Muscle layer of duodenum (tissue), 2 donors: Measurements from ENCODE around the gene CLCNKA.

Source experiments
- H3K27ac ChIP-seq: one replicate; pipeline ENCODE4 v1.7.0; 2013; ENCODE audit warnings: mild to moderate bottlenecking, low read length
- H3K27me3 ChIP-seq: one replicate; pipeline ENCODE4 v1.7.0; 2013; ENCODE audit warnings: low read depth, mild to moderate bottlenecking, control low read depth, low read length
- H3K36me3 ChIP-seq, 2 donors: one replicate each; pipeline ENCODE4 v1.7.0; 2013; ENCODE audit warnings: low read length in 2 of 2, control low read depth in 1 of 2, mild to moderate bottlenecking in 1 of 2; ENCODE audit not compliant: insufficient read depth in 2 of 2, control insufficient read depth in 1 of 2
- H3K4me1 ChIP-seq, 2 donors: one replicate each; pipeline ENCODE4 v1.7.0; 2013; ENCODE audit warnings: low read length in 2 of 2, mild to moderate bottlenecking in 2 of 2, control low read depth in 1 of 2, moderate library complexity in 1 of 2; ENCODE audit not compliant: insufficient read depth in 2 of 2, control insufficient read depth in 1 of 2
- H3K4me3 ChIP-seq, 2 donors: one replicate each; pipeline ENCODE4 v1.7.0; 2013; ENCODE audit warnings: low read length in 2 of 2, low read depth in 1 of 2, mild to moderate bottlenecking in 1 of 2
- H3K9me3 ChIP-seq, 2 donors: one replicate each; pipeline ENCODE4 v1.7.0; 2013; ENCODE audit warnings: low read length in 2 of 2, control low read depth in 1 of 2, mild to moderate bottlenecking in 1 of 2; ENCODE audit not compliant: control insufficient read depth in 1 of 2
- donor health status: healthy.

Gene CLCNKA

GRCh38 chr1:16068356-16069270, 46.8 kb downstream of the CLCNKA start:
- no peaks in the 10 kb centered on the region for H3K9me3 ChIP-seq
- no peaks in the 10 kb centered on the region for H3K36me3 ChIP-seq
- no peak overlapping the region for H3K4me3 ChIP-seq
- no peak overlapping the region for H3K27ac ChIP-seq
- H3K27me3 ChIP-seq, result no peaks in the 10 kb centered on the region
- H3K4me1 ChIP-seq, result peaks cover 0 to 17% of the 10 kb centered on the region in 2 donors

DNA sequence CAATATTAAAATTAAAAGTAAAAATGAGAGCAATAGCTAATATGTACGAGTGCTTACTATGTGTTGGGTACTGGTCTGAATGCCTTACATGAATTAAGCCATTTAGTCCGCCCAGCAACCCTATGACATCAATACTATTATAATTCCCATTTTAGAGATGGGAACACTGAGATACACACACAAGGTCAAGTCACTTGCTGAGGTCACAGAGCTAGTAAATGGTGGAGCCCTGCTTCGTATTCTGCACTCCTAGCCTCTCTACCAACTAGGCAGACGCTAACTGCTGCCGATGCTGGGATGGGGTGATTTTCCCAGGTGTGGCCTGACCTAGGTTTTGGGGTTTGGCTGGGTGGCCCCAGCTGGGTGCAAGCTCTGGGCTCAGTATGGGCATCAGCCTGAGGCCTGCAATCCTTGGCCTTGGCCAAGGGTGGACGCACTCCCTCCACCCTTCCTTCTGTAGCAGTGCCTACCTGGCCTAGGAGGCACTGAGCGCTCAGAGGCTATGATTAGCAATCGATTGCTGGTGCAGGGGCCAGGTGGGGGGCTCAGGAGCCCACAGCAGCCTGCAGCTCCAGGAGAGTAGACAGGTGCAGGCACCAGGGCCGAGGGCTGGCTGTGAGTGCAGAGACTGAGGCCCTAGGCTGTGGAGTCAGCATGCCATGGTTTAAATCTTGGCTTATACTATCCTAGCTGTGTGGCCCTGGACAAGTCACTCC, 49.0 kb downstream of the CLCNKA start:
- Histone ChIP-seq H3K27ac (no peak overlapping the region), H3K4me3 (no peak overlapping the region), H3K36me3 (no peaks in the 10 kb centered on the region), H3K4me1 (peaks cover 0 to 25% of the 10 kb centered on the region in 2 donors), H3K27me3 (peaks cover 6% of the 10 kb centered on the region), H3K9me3 (no peaks in the 10 kb centered on the region)

- H3K27ac ChIP-seq, result no peak overlapping the region
- H3K36me3 ChIP-seq, result no peaks in the 10 kb centered on the region
- no peak overlapping the region for H3K4me3 ChIP-seq
- no peaks in the 10 kb centered on the region for H3K9me3 ChIP-seq
- peaks cover 6% of the 10 kb centered on the region for H3K27me3 ChIP-seq
- peaks cover 0 to 25% of the 10 kb centered on the region in 2 donors for H3K4me1 ChIP-seq
Observed at GRCh38 chr1:16071614-16072013, 49.8 kb downstream of the CLCNKA start.

DNA sequence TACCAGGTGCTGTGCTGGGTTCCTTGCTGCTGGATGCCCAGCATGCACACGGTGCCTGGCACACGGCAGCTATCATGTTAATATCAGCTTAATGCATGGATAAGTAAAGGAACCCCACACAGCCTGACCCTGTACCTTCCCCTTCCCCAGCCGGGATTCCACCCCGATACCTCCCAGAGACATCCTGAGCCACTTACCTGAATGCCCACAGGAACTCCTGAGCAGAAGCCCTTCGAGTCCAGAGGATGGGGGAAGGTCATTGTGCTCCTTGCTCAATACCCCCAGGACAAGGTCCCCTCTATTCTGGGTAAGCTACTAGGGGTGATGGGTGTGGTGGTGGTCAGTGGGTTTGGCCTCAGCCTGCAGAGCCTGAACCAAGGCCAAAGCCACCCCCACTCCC, 50.3 kb downstream of the CLCNKA start:
- peaks cover 0 to 25% of the 10 kb centered on the region in 2 donors for H3K4me1 ChIP-seq
- H3K27me3 ChIP-seq, result peaks cover 6% of the 10 kb centered on the region
- no peaks in the 10 kb centered on the region for H3K9me3 ChIP-seq
- H3K27ac ChIP-seq, result no peak overlapping the region
- H3K4me3 ChIP-seq, result no peak overlapping the region
- no peaks in the 10 kb centered on the region for H3K36me3 ChIP-seq

GRCh38 chr1:16072616-16073484, 51.0 kb downstream of the CLCNKA start:
- peak overlapping the region in 1 of 2 donors; percentile 39 for H3K4me3 ChIP-seq
- peaks cover 6% of the 10 kb centered on the region for H3K27me3 ChIP-seq
- peaks cover 0 to 23% of the 10 kb centered on the region in 2 donors for H3K4me1 ChIP-seq
- no peaks in the 10 kb centered on the region for H3K9me3 ChIP-seq
- no peak overlapping the region for H3K27ac ChIP-seq
- no peaks in the 10 kb centered on the region for H3K36me3 ChIP-seq

DNA sequence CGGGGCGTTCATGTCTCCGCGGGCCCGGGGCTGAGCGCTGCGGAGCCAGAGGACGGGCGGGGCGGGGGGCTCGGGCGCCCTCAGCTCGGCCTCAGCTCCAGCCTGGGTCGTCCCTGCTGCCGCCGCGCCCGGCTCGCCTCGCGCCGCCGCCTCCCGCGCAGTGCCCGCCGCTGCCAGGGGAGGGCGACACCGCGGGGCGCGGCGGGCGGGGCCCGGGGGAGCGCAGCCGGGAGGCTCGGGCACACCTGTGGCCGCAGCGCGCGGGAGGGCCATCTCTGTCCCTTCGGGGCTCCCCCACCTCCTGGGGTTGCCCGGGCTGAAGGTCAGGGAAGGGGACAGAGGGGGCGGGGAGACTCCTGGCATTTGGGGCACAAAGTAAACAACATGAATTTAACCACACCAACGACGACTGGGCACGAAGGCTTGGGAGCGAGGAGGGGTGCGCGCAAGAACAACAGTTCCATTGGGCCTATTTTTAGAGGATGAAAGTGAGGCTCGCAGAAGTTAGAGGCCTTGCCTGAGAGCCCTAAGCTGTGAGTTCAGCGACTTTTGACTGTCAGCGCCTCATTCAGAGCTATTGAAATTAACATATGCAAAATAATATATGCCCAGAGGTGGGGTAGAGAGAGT, 51.8 kb downstream of the CLCNKA start, which contains the start of gene FAM131C:
TSS of gene FAM131C (minus strand) at position 162 of the 630 bp plus-strand sequence. CDS start 209 bp downstream, outside the sequence.
- H3K4me1 ChIP-seq, result peaks cover 0 to 15% of the 10 kb centered on the region in 2 donors
- no peaks in the 10 kb centered on the region for H3K36me3 ChIP-seq
- peaks cover 6% of the 10 kb centered on the region for H3K27me3 ChIP-seq
- no peak within 1 kb of the TSS for H3K27ac ChIP-seq
- H3K9me3 ChIP-seq, result no peaks in the 10 kb centered on the region
- H3K4me3 ChIP-seq, result peak within 1 kb of the TSS; percentile 12 to 39

DNA sequence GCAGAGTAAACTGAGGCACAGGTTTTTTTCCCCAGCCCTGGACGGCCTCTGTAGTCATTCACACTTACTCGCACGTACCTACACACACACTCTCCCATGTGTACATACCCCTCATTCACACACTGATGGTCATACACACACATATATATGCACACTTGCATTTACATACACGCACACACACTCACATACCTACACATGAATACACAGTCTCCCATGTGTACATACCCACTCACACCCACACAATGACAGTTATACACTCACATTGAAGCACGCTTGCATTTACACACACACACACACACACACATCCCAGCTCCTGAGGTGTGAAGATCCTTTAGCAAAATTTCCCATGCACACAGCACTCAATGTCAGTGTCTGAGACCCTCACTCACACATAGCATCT, 52.4 kb downstream of the CLCNKA start:
- Histone ChIP-seq H3K4me1 (peaks cover 0 to 17% of the 10 kb centered on the region in 2 donors), H3K9me3 (no peaks in the 10 kb centered on the region), H3K36me3 (no peaks in the 10 kb centered on the region), H3K4me3 (no peak overlapping the region), H3K27me3 (peaks cover 6% of the 10 kb centered on the region), H3K27ac (no peak overlapping the region)

GRCh38 chr1:16075337-16076030, 53.6 kb downstream of the CLCNKA start:
- H3K4me3 ChIP-seq, result no peak overlapping the region
- peaks cover 0 to 21% of the 10 kb centered on the region in 2 donors for H3K4me1 ChIP-seq
- peaks cover 6% of the 10 kb centered on the region for H3K27me3 ChIP-seq
- H3K9me3 ChIP-seq, result no peaks in the 10 kb centered on the region
- no peak overlapping the region for H3K27ac ChIP-seq
- no peaks in the 10 kb centered on the region for H3K36me3 ChIP-seq

- Histone ChIP-seq H3K9me3 (no peaks in the 10 kb centered on the region), H3K27ac (no peak overlapping the region), H3K27me3 (peaks cover 6% of the 10 kb centered on the region), H3K4me3 (no peak overlapping the region), H3K36me3 (no peaks in the 10 kb centered on the region), H3K4me1 (peaks cover 0 to 21% of the 10 kb centered on the region in 2 donors)
Observed at GRCh38 chr1:16076031-16076864, 54.4 kb downstream of the CLCNKA start.
